ENCODE measurements around the gene FREY1. TPM values are rescaled to one million over a fixed set of nuclear protein-coding genes. Genes with fewer than 3 reads are reported as not detected.
A peak's percentile ranks its signal among the peaks of the same experiment; 100 is the strongest.
"Not testable (repeated sequence)": the region's sequence is repeated elsewhere in the genome, so short reads cannot be mapped to it uniquely, and the experiment has no call there.

Gene FREY1
- total RNA-seq, 1 donor from 2014 or later: 1.4 TPM

DNA sequence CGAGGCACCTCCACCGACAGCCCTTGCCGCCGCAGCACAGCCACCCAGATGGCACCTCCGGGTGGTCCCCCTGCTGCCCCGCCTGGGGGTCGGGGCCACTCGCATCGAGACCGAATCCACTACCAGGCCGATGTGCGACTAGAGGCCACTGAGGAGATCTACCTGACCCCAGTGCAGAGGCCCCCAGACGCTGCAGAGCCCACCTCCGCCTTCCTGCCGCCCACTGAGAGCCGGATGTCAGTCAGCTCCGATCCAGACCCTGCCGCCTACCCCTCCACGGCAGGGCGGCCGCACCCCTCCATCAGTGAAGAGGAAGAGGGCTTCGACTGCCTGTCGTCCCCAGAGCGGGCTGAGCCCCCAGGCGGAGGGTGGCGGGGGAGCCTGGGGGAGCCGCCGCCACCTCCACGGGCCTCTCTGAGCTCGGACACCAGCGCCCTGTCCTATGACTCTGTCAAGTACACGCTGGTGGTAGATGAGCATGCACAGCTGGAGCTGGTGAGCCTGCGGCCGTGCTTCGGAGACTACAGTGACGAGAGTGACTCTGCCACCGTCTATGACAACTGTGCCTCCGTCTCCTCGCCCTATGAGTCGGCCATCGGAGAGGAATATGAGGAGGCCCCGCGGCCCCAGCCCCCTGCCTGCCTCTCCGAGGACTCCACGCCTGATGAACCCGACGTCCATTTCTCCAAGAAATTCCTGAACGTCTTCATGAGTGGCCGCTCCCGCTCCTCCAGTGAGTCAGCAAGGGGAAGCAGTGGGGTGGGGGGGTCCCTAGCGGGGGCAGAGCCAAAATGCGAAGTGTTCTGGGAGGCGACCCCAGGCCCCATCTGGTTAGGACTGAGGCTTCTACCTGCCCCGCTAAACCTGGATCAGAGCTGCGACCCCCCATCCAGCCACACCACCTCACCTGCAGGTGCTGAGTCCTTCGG, 4.4 kb downstream of the FREY1 start:
- Mint-ChIP-seq H3K4me3 (ENCODE audit: low read depth) (no peak overlapping the region), H3K9me3 (no peaks in the 10 kb centered on the region), H3K36me3 (ENCODE audit: low read depth) (no peaks in the 10 kb centered on the region), H3K4me1 (ENCODE audit: low read depth) (no peaks in the 10 kb centered on the region), H3K27me3 (ENCODE audit: low read depth) (peaks cover 24% of the 10 kb centered on the region), H3K27ac (no peak overlapping the region)
- intact Hi-C loops (cut with micrococcal nuclease): no loop called here
- no peak for DNase-seq (ENCODE audit: low spot score)

DNA sequence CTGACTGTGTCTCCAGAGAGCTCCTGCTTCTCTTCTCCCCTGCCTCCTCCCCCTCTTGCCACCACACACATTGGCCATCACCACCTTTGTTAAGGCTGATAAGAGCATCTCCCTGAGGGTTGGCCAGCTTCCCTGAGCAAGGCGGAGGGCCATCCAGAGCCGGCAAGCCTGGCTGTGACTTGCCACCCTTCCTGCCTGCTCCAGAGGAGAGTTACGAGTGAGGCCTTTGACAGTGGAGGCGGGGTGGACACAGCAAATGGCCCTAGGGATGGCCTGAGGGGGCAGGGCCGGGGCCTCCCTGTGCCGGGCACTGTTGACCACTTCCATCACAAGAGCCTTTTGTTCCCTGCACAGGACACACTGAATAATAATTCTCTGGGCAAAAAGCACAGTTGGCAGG, 5.4 kb downstream of the FREY1 start:
- Mint-ChIP-seq H3K36me3 (ENCODE audit: low read depth) (no peaks in the 10 kb centered on the region), H3K27ac (no peak overlapping the region), H3K27me3 (ENCODE audit: low read depth) (peaks cover 24% of the 10 kb centered on the region), H3K9me3 (no peaks in the 10 kb centered on the region), H3K4me3 (ENCODE audit: low read depth) (no peak overlapping the region), H3K4me1 (ENCODE audit: low read depth) (no peaks in the 10 kb centered on the region)
- no peak for DNase-seq (ENCODE audit: low spot score)
- intact Hi-C loops (cut with micrococcal nuclease): no loop called here

DNA sequence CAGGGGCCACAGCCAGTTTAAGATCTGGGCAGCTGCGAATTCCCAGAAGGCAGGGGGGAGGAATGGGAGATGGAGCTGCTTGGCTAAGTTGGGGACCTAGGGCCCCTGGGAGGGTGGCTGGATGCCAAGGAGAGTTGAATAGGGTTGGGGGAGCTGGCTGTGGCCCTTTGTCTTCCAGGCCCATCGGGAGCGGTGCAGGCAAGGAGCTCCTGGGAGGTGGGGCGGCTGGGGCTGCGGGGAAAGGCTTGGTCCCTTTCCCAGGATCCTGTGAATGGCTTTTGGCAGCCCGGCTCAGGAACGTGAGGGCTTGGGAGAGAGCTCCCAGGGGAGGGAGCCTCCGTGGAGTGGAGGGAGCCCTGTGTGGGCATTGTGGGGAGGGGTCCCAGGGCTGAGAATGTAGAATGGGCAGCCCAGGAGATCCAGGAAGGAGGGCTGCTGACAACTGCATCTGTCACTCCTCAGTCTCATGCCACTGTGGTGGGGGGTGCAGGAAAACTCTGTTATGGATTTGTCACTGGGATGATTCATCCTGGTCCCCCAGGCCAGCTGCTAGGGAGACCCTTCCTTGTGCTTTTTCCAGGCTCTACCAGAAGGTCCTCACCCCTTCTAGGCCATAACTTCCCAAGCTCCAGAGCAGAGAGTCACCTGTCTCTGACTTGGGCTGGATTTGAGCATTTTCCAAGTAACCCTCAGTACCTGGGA, 6.0 kb downstream of the FREY1 start:
- Mint-ChIP-seq H3K36me3 (ENCODE audit: low read depth) (no peaks in the 10 kb centered on the region), H3K4me1 (ENCODE audit: low read depth) (no peaks in the 10 kb centered on the region), H3K9me3 (no peaks in the 10 kb centered on the region), H3K27me3 (ENCODE audit: low read depth) (peaks cover 24% of the 10 kb centered on the region), H3K4me3 (ENCODE audit: low read depth) (no peak overlapping the region), H3K27ac (no peak overlapping the region)
- intact Hi-C loops (cut with micrococcal nuclease): no loop called here
- DNase-seq (ENCODE audit: low spot score): no peak

DNA sequence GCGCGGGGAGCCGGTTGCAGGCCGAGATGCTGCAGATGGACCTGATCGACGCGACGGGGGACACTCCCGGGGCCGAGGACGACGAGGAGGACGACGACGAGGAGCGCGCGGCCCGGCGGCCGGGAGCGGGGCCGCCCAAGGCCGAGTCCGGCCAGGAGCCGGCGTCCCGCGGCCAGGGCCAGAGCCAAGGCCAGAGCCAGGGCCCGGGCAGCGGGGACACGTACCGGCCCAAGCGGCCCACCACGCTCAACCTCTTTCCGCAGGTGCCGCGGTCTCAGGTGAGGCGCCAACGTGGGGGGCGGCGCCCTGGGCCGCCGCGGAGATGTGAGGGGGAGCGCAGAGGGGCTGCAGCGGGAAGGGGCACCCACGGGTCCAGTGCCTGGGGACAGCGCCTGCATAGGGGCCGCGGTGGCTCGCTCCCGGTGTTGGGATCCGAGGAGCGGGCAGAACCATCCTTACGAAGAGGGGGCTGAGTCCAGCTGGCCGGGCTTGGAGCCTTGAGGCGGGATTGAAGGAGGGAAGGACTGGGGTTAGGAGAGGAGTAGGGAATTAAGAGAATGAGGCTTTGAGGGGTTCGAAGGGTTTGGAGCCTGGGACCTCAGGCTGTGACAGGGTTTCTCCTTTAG, 6.8 kb downstream of the FREY1 start:
- H3K27me3 Mint-ChIP-seq (ENCODE audit: low read depth): peaks cover 24% of the 10 kb centered on the region
- H3K36me3 Mint-ChIP-seq (ENCODE audit: low read depth); H3K4me1 Mint-ChIP-seq (ENCODE audit: low read depth); H3K9me3 Mint-ChIP-seq; H3K27ac Mint-ChIP-seq; DNase-seq (ENCODE audit: low spot score); intact Hi-C loops (cut with micrococcal nuclease); H3K4me3 Mint-ChIP-seq (ENCODE audit: low read depth): not testable (repeated sequence)

DNA sequence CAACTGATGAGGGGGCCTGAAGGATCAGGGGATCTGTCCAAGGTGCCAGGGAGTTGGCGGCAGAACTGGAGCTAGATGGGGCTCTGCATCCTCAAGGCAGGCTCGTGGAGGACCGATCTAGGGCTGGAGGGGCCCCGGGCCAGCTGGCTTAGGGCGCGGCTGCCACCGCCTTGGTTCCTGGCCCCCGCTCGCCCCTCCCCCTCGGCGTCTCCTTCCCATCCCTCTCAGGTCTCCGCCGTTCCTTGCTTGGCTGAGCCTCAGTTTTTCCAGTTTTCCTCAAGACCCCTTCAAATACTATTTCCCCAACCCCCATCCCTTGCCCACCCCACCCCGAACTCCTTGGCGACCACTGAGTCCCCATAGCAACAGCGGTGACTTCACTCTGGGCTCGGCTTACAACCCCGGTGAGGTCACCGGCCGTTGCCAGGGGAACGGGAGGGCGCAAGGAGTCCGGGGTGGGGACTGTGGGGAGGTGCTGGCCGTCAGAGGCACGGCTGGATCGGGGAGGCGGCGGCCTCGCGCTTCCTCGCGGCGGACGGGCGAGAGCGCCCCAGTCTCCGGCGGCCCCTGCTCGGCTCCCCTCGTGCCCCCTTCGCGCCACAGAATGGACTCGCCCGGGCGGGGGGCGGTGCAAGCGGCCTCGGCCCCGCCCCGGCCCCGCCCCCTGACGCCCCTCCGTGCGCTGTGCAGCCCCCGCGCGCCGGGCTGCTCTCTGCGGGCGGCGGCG, 7.5 kb downstream of the FREY1 start:
- H3K4me3 Mint-ChIP-seq (ENCODE audit: low read depth): peak overlapping the region; percentile 56
- no peak overlapping the region for H3K27ac Mint-ChIP-seq
- DNase-seq (ENCODE audit: low spot score): peak; percentile 61
- H3K9me3 Mint-ChIP-seq: no peaks in the 10 kb centered on the region
- intact Hi-C loops (cut with micrococcal nuclease): no loop called here
- H3K4me1 Mint-ChIP-seq (ENCODE audit: low read depth): no peaks in the 10 kb centered on the region
- peaks cover 27% of the 10 kb centered on the region for H3K27me3 Mint-ChIP-seq (ENCODE audit: low read depth)
- H3K36me3 Mint-ChIP-seq (ENCODE audit: low read depth): no peaks in the 10 kb centered on the region

DNA sequence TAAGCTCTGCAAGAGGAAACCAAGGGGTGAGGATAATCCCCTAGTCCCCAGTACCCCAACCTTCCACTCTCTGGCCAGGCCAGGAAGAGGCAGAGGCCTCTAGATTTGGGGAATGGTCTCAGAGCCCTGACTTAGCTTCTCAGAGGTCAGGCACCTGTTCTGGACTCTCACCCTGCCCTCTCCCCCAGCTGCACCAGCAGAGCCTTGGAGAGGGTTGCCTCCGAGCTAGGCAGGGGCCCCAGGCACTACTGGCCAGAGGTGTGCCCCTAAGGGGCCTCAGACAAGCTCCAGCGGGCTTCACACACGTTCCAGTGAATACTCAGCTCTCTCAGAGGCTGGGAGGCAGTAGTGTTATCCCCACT, 8.0 kb downstream of the FREY1 start:
- H3K4me1 Mint-ChIP-seq (ENCODE audit: low read depth): no peaks in the 10 kb centered on the region
- intact Hi-C loops (cut with micrococcal nuclease): no loop called here
- H3K9me3 Mint-ChIP-seq: no peaks in the 10 kb centered on the region
- H3K27me3 Mint-ChIP-seq (ENCODE audit: low read depth): peaks cover 27% of the 10 kb centered on the region
- no peak for DNase-seq (ENCODE audit: low spot score)
- peak overlapping the region; percentile 56 for H3K4me3 Mint-ChIP-seq (ENCODE audit: low read depth)
- H3K36me3 Mint-ChIP-seq (ENCODE audit: low read depth): no peaks in the 10 kb centered on the region
- no peak overlapping the region for H3K27ac Mint-ChIP-seq

DNA sequence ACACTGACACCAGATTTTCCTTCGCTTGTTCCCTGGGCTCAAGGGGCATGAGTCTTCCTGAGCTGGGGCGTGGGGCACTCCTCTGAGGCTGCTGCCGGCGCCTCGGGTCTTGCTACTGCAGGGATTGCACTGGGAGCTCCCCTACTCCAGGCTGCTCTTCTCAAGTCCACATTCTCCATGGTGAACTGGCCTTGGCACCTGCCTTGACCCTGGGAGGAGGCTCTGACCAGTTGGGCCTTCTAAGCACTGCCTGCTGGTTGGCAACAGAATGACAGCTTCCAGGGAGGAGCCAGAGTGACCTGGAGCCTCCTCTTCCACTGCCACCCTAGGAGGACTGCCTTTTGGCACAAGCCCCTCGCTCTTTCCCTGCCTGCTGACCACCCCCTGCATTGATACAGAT, 9.5 kb downstream of the FREY1 start:
- Mint-ChIP-seq H3K27me3 (ENCODE audit: low read depth) (peaks cover 30% of the 10 kb centered on the region), H3K4me1 (ENCODE audit: low read depth) (no peaks in the 10 kb centered on the region), H3K27ac (no peak overlapping the region), H3K36me3 (ENCODE audit: low read depth) (no peaks in the 10 kb centered on the region), H3K9me3 (no peaks in the 10 kb centered on the region), H3K4me3 (ENCODE audit: low read depth) (no peak overlapping the region)
- DNase-seq (ENCODE audit: low spot score): no peak
- intact Hi-C loops (cut with micrococcal nuclease): no loop called here

DNA sequence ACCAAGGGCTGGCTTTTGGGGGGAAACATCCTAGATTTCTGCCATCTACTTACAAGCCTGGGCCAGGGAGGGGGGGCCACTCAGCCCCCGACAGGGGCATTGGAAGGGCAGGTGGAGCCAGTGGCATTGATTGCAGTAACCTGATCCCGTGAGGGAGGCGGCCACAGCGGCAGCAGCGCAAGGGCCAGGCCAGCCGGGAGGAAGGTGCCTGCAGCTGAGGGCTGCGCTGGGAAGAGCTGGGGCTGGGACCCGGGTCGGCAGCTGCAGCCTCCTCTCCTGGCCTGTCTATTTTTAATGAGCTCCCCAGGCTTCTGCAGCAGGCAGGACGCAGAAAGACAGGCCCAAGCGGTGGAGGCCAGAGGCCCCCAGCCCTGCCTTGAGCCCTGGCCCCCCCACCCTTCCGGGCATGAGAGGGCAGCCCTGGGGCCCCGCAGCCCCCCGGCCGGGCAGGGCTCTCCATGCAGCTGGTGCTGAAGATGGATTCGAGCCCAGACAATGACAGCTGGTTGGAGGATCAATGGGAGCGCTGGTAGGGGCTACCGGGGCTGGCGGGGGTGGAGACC, 10.6 kb downstream of the FREY1 start:
- no peak overlapping the region for H3K4me3 Mint-ChIP-seq (ENCODE audit: low read depth)
- intact Hi-C loops (cut with micrococcal nuclease): no loop called here
- no peaks in the 10 kb centered on the region for H3K9me3 Mint-ChIP-seq
- no peaks in the 10 kb centered on the region for H3K4me1 Mint-ChIP-seq (ENCODE audit: low read depth)
- H3K27me3 Mint-ChIP-seq (ENCODE audit: low read depth): peaks cover 23% of the 10 kb centered on the region
- H3K36me3 Mint-ChIP-seq (ENCODE audit: low read depth): no peaks in the 10 kb centered on the region
- no peak overlapping the region for H3K27ac Mint-ChIP-seq
- DNase-seq (ENCODE audit: low spot score): no peak

DNA sequence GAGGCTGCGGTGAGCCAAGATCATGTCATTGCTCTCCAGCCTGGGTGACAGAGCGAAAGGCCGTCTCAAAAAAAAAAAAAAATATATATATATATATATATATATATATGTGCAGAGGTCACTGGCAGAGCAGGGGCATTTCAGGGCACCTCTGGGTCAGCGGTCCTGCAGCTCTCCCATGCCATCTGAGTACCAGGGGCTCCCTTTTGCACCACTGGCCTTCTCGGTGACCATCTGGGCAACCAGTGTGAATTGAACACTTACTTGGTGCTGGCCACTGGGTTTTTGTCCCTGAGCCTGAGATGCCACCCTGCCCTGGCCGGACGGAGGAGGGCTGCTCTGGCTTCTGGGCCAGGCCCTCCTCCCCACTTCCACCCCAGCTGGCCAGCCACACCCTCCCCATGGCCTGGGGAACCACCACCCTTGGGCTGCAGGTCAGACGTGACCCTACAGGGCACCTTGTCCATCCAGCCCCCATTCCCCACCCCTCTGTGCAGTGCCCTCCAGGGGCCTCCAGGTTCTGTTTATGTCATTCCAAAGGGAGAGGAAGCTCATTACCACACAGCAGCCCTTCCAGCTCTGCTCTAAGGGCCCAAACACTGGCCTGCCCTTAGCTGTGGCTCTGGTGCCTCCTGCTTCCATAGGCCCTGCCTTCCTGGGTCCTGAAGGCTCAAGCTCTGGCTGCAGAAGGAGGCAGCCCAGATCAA, 11.4 kb downstream of the FREY1 start:
- H3K27ac Mint-ChIP-seq: no peak overlapping the region
- intact Hi-C loops (cut with micrococcal nuclease): no loop called here
- no peaks in the 10 kb centered on the region for H3K4me1 Mint-ChIP-seq (ENCODE audit: low read depth)
- DNase-seq (ENCODE audit: low spot score): no peak
- H3K36me3 Mint-ChIP-seq (ENCODE audit: low read depth): no peaks in the 10 kb centered on the region
- H3K9me3 Mint-ChIP-seq: no peaks in the 10 kb centered on the region
- no peak overlapping the region for H3K4me3 Mint-ChIP-seq (ENCODE audit: low read depth)
- H3K27me3 Mint-ChIP-seq (ENCODE audit: low read depth): peaks cover 15% of the 10 kb centered on the region

DNA sequence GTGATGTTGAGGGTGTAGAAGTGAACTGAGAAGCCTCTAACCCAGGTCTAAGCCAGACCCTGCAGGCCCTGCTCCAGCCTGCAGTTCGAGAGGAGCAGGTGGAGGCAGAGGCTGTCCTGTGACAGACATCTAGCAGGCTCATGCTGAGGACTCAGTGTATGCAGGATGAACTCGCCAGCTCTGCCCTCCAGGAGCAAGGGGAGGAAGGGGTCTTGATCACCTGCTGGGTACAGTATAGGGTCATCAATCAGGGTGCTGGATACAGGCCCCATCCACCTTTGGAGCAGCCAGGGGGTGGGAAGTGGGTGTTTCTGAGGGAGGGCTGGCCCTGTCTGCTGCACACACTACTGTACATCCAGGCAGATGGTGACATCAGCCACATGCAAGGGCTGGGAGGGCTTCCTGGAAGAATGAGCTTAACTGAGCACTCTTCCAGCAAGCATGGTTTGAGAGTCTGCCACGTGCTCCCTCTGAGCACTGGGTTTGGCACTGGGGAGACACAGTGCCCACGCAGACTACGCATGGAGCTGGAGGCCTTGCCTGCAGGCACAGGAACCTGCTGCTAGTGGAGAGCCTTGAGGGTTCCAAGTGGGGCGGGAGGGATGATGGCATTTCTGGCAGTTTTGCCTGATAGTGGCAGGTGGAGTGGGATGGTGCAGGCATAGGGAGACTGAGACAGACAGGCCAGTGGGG, 12.4 kb downstream of the FREY1 start:
- Mint-ChIP-seq H3K4me3 (ENCODE audit: low read depth) (no peak overlapping the region), H3K27me3 (ENCODE audit: low read depth) (peaks cover 12% of the 10 kb centered on the region), H3K4me1 (ENCODE audit: low read depth) (no peaks in the 10 kb centered on the region), H3K9me3 (no peaks in the 10 kb centered on the region), H3K36me3 (ENCODE audit: low read depth) (no peaks in the 10 kb centered on the region), H3K27ac (no peak overlapping the region)
- intact Hi-C loops (cut with micrococcal nuclease): no loop called here
- no peak for DNase-seq (ENCODE audit: low spot score)

DNA sequence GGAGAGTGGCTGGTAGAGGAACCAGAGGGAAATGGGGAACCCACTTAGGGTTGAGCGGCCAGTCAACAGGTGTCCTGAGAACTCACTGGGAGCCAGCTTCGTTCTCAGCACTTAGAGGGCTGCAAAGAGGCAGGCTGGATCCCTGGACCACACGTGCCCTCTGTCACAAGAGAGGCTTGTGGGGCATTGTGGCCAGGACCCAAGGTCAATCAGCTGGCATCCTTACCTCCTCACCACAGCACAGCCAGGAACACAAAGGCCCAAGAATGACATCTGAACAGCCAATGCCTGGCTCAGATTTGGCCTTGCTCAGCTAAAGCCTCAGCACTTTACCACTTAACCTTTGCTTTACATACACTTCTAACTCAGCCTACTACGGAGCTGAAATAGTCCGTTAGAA, 14.2 kb downstream of the FREY1 start:
- H3K27me3 Mint-ChIP-seq (ENCODE audit: low read depth): peaks cover 7% of the 10 kb centered on the region
- H3K27ac Mint-ChIP-seq: no peak overlapping the region
- no peaks in the 10 kb centered on the region for H3K4me1 Mint-ChIP-seq (ENCODE audit: low read depth)
- intact Hi-C loops (cut with micrococcal nuclease): no loop called here
- H3K9me3 Mint-ChIP-seq: no peaks in the 10 kb centered on the region
- no peak overlapping the region for H3K4me3 Mint-ChIP-seq (ENCODE audit: low read depth)
- H3K36me3 Mint-ChIP-seq (ENCODE audit: low read depth): no peaks in the 10 kb centered on the region
- no peak for DNase-seq (ENCODE audit: low spot score)
